Erythroblast (primary cell): ENCODE results near the gene KIF26B.

Experiments used
- GATA1 ChIP-seq: IDR thresholded peaks from 2 replicates; pipeline ENCODE4 v1.6.1; 2011; ENCODE audit warnings: low read depth, mild to moderate bottlenecking, control low read depth, low read length, moderate library complexity
- POLR2A ChIP-seq: IDR thresholded peaks from 2 replicates; pipeline ENCODE4 v1.6.1; 2011; ENCODE audit warnings: mild to moderate bottlenecking, low read length

- TF ChIP-seq POLR2A (no peak), GATA1 (no peak)
Measured at GRCh38 chr1:245179706-245180105, 24.9 kb downstream of the KIF26B start.
